ENCODE results near the gene PLVAP.
A peak's percentile ranks its signal among the peaks of the same experiment; 100 is the strongest.
"Not testable (repeated sequence)": the region's sequence is repeated elsewhere in the genome, so short reads cannot be mapped to it uniquely, and the experiment has no call there.

PLVAP gene

GRCh38 chr19:17398902-17399527 lies 21.9 kb upstream of the PLVAP start:
- DNase-seq (ENCODE audit: low spot score), result no peak

GRCh38 chr19:17394891-17395415 lies 17.8 kb upstream of the PLVAP start:
- no peak for DNase-seq (ENCODE audit: low spot score)

- no peak for DNase-seq (ENCODE audit: low spot score)
Observed at GRCh38 chr19:17393914-17394313, 16.8 kb upstream of the PLVAP start, which contains the start of gene CCDC194. Gene CCDC194 (minus strand): TSS chr19:17394196. CDS start chr19:17394158, 38 bp downstream.

GRCh38 chr19:17393002-17393401 lies 15.9 kb upstream of the PLVAP start:
- no peak for DNase-seq (ENCODE audit: low spot score)

GRCh38 chr19:17391371-17392151 lies 14.4 kb upstream of the PLVAP start:
- no peak for DNase-seq (ENCODE audit: low spot score)

- DNase-seq (ENCODE audit: low spot score), result peak; percentile 93
Observed at GRCh38 chr19:17390665-17391370, 13.7 kb upstream of the PLVAP start.

GRCh38 chr19:17389957-17390664 lies 13.0 kb upstream of the PLVAP start:
- no peak for DNase-seq (ENCODE audit: low spot score)

GRCh38 chr19:17389288-17389687 lies 12.1 kb upstream of the PLVAP start:
- DNase-seq (ENCODE audit: low spot score), result no peak

- no peak for DNase-seq (ENCODE audit: low spot score)
Observed at GRCh38 chr19:17385878-17386611, 8.9 kb upstream of the PLVAP start.

- no peak for DNase-seq (ENCODE audit: low spot score)
Observed at GRCh38 chr19:17380426-17381138, 3.4 kb upstream of the PLVAP start.

- DNase-seq (ENCODE audit: low spot score), result no peak
Observed at GRCh38 chr19:17379221-17379631, 2.1 kb upstream of the PLVAP start.

- DNase-seq (ENCODE audit: low spot score), result no peak
Observed at GRCh38 chr19:17378271-17378670, 1.1 kb upstream of the PLVAP start.

GRCh38 chr19:17370026-17370587 lies 7.0 kb downstream of the PLVAP start:
- no peak for DNase-seq (ENCODE audit: low spot score)

GRCh38 chr19:17365361-17365760 lies 11.8 kb downstream of the PLVAP start:
- DNase-seq (ENCODE audit: low spot score), result no peak

- not testable (repeated sequence) for DNase-seq (ENCODE audit: low spot score)
Observed at GRCh38 chr19:17363852-17364605, 13.1 kb downstream of the PLVAP start.

GRCh38 chr19:17359905-17360800 lies 17.0 kb downstream of the PLVAP start:
- DNase-seq (ENCODE audit: low spot score), result no peak

GRCh38 chr19:17358395-17358794 lies 18.7 kb downstream of the PLVAP start:
- DNase-seq (ENCODE audit: low spot score), result no peak

- DNase-seq (ENCODE audit: low spot score), result no peak
Observed at GRCh38 chr19:17357724-17358123, 19.4 kb downstream of the PLVAP start.
